GM20431 (cell line): ENCODE measurements around the gene UBXN2A.
"Not testable (repeated sequence)": the region's sequence is repeated elsewhere in the genome, so short reads cannot be mapped to it uniquely, and the experiment has no call there.

ENCODE experiments used
- in situ Hi-C: fragments of 300-500 bp; cut with MseI, MboI; formaldehyde crosslinking; loops from one replicate; pipeline ENCODE4 v1.15.0; 2020; ENCODE audit warnings: low sequenced_read_pairs; ENCODE audit not compliant: unreplicated experiment

The UBXN2A gene

DNA sequence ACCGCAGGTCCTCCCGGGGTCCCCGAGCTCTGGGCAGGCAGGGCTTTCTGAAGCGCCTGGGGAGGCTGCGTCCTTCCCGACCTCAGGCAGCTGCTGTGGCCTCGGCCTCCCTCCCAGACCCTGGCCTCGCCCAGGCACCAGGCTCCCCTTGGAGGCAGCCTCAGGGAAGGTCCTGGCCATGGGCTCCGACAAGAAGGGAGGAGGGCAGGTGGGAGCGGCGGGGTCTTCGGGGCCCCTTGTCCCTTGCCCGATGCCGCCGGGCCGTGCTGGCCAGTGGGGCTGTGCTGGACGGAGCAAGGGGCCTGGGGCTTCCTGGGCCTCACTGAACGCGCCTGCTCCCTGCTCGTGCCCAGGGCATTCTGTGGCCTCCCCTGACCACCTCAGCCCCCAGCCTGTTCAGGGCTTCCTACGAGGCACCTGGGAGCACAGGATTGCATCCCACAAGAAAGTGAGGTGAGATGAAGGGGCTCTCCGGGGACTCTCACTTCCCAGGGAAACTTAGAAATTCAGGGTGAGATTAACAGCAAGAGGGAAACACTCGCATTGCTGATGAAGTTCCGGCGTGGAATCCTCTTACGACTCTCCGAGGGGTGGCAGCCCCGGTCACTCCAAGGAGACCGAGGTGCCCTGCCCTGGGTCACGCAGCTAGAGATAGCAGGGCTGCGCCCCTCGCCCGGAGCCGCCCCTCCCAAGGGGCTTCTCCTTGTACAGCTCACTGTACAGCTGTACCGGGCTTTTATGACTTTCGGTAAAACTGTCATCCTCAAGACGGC, 70.4 kb downstream of the UBXN2A start:
- in situ Hi-C loops, result no loop called here

GRCh38 chr2:24011250-24012104, 71.2 kb downstream of the UBXN2A start:
- in situ Hi-C loops, result no loop called here

- in situ Hi-C loops, result no loop called here
Observed at GRCh38 chr2:24012521-24013188, 72.4 kb downstream of the UBXN2A start.

- in situ Hi-C loops, result not testable (repeated sequence)
Observed at GRCh38 chr2:24014902-24015301, 74.6 kb downstream of the UBXN2A start.

DNA sequence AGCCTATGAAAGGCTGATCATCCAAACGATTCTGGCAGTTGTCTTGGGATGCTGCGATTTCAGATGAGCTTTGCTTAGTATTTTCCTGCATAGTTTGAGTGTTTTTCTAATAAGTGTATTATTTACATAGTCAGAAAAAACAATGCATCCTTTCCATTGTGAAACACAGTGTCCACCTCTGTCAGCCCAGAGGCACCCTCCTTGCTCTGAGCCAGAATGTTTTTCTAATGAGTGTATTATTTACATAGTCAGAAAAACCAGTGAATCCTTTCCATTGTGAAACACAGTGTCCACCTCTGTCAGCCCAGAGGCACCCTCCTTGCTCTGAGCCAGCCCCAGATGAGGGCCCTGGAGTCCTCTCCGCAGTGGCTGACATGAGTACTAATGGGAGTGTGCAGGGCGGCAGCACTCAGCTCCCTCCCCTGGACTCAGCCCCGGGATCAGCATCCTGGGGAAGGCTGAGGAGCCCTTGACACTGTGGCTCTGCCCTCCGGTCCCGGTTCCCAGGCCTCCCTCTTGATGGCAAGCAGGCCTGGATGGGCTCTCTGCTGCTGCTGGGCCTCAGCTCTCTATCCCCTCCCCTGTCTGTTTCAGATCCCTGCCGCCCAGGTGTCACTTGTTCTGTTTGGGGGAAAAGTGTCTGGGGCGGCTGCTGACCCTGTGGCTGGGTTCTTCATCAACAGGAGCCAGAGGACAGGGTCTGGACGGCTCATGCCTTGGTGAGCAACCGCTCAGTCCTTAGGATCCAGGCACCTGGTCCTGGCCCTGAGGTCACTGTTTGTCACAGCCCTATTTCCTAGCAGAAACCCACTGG, 75.5 kb downstream of the UBXN2A start:
- in situ Hi-C loops, result no loop called here

- in situ Hi-C loops, result no loop called here
Observed at GRCh38 chr2:24016376-24016761, 76.1 kb downstream of the UBXN2A start.

DNA sequence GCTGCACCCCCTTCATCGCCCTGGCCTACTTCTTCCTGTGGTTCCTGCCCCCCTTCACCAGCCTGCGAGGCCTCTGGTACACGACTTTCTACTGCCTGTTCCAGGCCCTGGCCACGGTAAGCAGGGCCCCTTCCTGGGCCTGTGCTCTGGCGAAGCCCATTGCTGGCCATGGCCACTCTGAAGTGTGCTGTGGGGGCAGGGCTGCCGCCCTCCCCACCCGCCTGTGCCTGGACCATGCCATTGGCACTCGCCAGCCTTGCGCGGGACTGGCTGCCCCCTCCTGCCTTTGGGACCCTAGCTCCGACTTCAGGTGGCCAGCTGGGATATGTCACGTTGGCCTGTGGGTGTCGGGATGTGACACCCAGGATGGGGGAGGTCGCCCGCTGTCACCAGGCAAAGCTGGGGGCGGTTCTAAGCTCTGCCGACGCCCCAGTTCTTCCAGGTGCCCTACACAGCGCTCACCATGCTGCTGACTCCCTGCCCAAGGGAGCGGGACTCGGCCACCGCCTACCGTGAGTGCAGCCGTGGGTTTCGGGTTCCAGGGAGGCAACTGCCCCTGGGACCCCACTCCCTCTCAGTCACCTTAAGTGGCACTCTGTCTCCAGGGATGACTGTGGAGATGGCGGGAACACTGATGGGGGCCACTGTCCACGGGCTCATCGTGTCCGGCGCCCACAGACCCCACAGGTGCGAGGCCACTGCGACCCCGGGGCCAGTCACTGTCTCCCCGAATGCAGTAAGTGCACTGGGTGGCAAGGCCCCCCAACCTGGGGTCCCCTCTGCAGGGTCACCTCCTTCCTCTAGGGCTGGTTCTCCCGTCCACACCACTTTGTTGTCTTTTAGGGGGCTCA, 76.8 kb downstream of the UBXN2A start:
- in situ Hi-C loops, result no loop called here

GRCh38 chr2:24017711-24018110, 77.4 kb downstream of the UBXN2A start:
- in situ Hi-C loops, result no loop called here

- in situ Hi-C loops, result no loop called here
Observed at GRCh38 chr2:24018241-24018640, 78.0 kb downstream of the UBXN2A start.

- in situ Hi-C loops, result no loop called here
Observed at GRCh38 chr2:24019729-24020128, 79.5 kb downstream of the UBXN2A start.

- in situ Hi-C loops, result no loop called here
Observed at GRCh38 chr2:24020244-24020643, 80.0 kb downstream of the UBXN2A start.

GRCh38 chr2:24021122-24021998, 81.1 kb downstream of the UBXN2A start:
- in situ Hi-C loops, result no loop called here

DNA sequence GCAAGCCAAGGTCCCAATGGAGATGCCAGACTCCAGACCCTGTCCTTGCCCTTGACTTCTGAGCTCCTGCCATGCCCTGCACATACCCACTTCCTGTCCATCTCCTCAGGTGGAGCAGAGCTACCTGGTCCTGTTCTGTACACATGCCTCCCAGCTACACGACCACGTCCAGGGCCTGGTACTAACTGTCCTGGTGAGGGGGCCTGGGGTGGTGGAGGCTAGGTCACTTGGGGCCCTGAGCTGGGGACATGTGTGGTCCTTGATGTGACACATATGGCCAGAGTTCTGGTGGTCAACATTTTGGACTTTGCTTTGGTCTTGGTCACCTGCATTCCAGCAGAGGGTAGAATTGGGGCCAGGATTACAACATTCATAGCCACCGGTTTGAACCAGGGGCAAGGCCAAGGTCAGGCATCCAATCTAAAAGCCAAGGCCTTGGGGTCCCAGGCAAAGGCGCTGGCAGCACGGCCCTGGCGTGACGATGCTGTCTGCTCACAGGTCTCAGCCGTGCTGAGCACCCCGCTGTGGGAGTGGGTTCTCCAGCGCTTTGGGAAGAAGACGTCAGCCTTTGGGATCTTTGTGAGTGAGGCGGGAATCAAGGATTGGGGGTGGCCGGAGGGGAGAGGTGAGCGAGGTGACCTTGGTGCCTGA, 82.2 kb downstream of the UBXN2A start:
- in situ Hi-C loops, result no loop called here

GRCh38 chr2:24022975-24023575, 82.8 kb downstream of the UBXN2A start:
- in situ Hi-C loops, result no loop called here

DNA sequence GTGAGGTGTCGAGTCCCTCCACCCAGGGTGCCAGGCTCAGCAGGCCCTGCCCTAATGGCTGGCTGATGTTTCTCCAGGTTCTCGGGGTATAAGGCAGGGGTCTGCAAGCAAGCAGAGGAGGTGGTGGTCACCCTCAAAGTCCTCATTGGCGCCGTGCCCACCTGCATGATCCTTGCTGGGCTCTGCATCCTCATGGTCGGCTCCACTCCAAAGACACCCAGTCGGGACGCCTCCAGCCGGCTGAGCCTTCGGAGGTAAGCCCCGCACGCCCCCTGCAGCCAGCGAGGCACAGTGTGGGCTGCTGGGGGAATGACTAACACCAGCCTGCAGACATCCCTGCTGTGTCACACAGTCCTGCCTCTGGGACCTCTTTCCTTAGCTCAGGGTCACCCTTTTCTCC, 83.8 kb downstream of the UBXN2A start:
- in situ Hi-C loops, result no loop called here

GRCh38 chr2:24024996-24025663, 84.9 kb downstream of the UBXN2A start:
- in situ Hi-C loops, result no loop called here

DNA sequence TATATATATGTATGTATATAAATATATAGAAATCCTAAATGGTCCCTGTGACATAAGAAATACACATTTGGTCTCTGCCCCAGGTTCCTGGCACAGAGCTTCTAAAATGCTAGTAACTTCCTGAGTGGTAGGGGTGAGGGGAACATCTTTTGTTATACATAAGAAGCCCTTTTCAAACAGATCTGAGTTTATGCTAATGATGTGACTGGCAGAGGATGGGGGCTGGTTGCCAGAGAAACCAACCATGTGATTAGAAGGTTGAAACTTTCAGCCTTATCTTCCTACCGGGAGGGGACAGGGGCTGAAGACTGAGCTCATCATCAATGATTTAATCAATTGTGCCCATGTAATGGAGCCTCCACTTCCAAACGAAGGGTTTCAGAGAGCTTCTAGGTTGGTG, 86.0 kb downstream of the UBXN2A start:
- in situ Hi-C loops, result no loop called here
